ENCODE measurements around the gene C6orf132. TPM values are rescaled to one million over a fixed set of nuclear protein-coding genes. Genes with fewer than 3 reads are reported as not detected.

Gene C6orf132
- total and polyA plus RNA-seq, 2 of the 4 experiments (the other 2 are of a cell fraction) = 0.72 to 1.7 TPM

GRCh38 chr6:42104804-42105125, 37.7 kb downstream of the C6orf132 start:
- no peak for ATAC-seq (ENCODE audit: low read depth)
- Histone ChIP-seq H3K27ac (ENCODE audit: insufficient read depth, low read length) (no peak overlapping the region), H4K5ac (ENCODE audit: low read depth, low read length) (no peak overlapping the region), H4K20me1 (ENCODE audit: insufficient read depth, low read length) (no peaks in the 10 kb centered on the region), H4K8ac (ENCODE audit: low read depth in 2 of 2, low read length in 2 of 2) (no peak overlapping the region), H2AK9ac (replicated peaks; ENCODE audit: low read depth, low read length, poor library complexity) (no peak overlapping the region), H3K56ac (ENCODE audit: extremely low read depth, insufficient read depth, low read length) (no peak overlapping the region), H4K91ac (ENCODE audit: insufficient read depth, low read depth, low read length) (no peak overlapping the region), H2BK120ac (ENCODE audit: low read depth, low read length) (no peak overlapping the region), H3K4me2 (ENCODE audit: low read depth, low read length) (no peak overlapping the region), H3K27me3 (ENCODE audit: control insufficient read depth, insufficient read depth, low read length) (no peaks in the 10 kb centered on the region), H3K18ac (ENCODE audit: low read depth, low read length) (no peak overlapping the region), H2AK5ac (ENCODE audit: low read depth, low read length) (no peak overlapping the region), H2BK15ac (ENCODE audit: low read depth, low read length) (no peak overlapping the region), H3K4ac (ENCODE audit: low read depth, low read length) (no peak overlapping the region), H2BK5ac (ENCODE audit: low read depth, low read length, poor library complexity, severe bottlenecking) (no peak overlapping the region), H2BK20ac (ENCODE audit: low read depth, low read length) (no peak overlapping the region), H3K14ac (replicated peaks; ENCODE audit: low read depth, low read length) (no peak overlapping the region), H2AFZ (replicated peaks; ENCODE audit: low read length, poor library complexity) (no peak overlapping the region), H3K36me3 (ENCODE audit: control insufficient read depth, insufficient read depth, low read length) (no peaks in the 10 kb centered on the region; the same call in none of the 2 replicates), H3K9ac (ENCODE audit: low read depth, low read length) (no peak overlapping the region), H3K79me1 (ENCODE audit: low read depth in 1 of 2, low read length in 2 of 2) (0 out of 4 replicates have a peak, but pooled peaks cover 0 to 4% of the 10 kb centered on the region in 2 experiments), H3K9me1 (ENCODE audit: insufficient read depth, low read length) (peaks cover 16% of the 10 kb centered on the region), H3K4me1 (ENCODE audit: control insufficient read depth, insufficient read depth, low read length) (peaks cover 14% of the 10 kb centered on the region), H3K9me3 (ENCODE audit: control insufficient read depth, insufficient read depth, low read length) (no peaks in the 10 kb centered on the region), H3K23ac (ENCODE audit: low read depth, low read length) (no peak overlapping the region), H3K4me3 (ENCODE audit: insufficient read depth, low read depth, low read length) (no peak overlapping the region)
- WGBS, 2 experiments (ENCODE audit: extremely low coverage in 2 of 2, insufficient read length in 1 of 2) = 66% methylated on average over 5 of the region's 16 CpGs; no CpG with 5 or more reads in 1 of the 2 experiments
- dilution Hi-C loops (cut with HindIII; ENCODE audit: low sequenced_read_pairs, unreplicated experiment) (no loop called here), in situ Hi-C loops (cut with MboI; ENCODE audit: low sequenced_read_pairs) (no loop called here), intact Hi-C loops (cut with micrococcal nuclease) (no loop called here)
- TF ChIP-seq MAFK (IDR thresholded peaks at IDR 0.05; ENCODE audit: low read depth, low read length) = no peak
- TF ChIP-seq MXI1 (IDR thresholded peaks at IDR 0.05; ENCODE audit: borderline replicate concordance, low read depth, low read length) = no peak
- no peak for TF ChIP-seq RAD21 (IDR thresholded peaks at IDR 0.05; ENCODE audit: low read length)
- TF ChIP-seq SMC3 (IDR thresholded peaks at IDR 0.05; ENCODE audit: low read depth, low read length) = no peak
- no peak for TF ChIP-seq RCOR1 (IDR thresholded peaks at IDR 0.05; ENCODE audit: insufficient replicate concordance, low read length)
- no peak for TF ChIP-seq BHLHE40 (IDR thresholded peaks at IDR 0.05; ENCODE audit: low read depth, low read length)
- TF ChIP-seq CTCF (conservative IDR thresholded peaks at IDR 0.05; ENCODE audit: low read depth, low read length) = no peak
- TF ChIP-seq FOS (IDR thresholded peaks at IDR 0.05; ENCODE audit: low read depth, low read length) = no peak
- no peak for TF ChIP-seq CEBPB (IDR thresholded peaks at IDR 0.05; ENCODE audit: low read depth, low read length)
- no peak for TF ChIP-seq MAZ (IDR thresholded peaks at IDR 0.05; ENCODE audit: borderline replicate concordance, low read depth, low read length)
- POLR2A ChIA-PET (ENCODE audit: unreplicated experiment) = no interaction called here
- no peak for DNase-seq
- BruUV-seq (replicated peaks) = no TSS peak
- CTCF ChIA-PET = no interaction called here

Measured in IMR-90 (cell line).